PC-3 (cell line): ENCODE data around the gene TEC.

Experiments
- EZH2 ChIP-seq: fragments of 300-600 bp; sonication (generic); IDR thresholded peaks from one replicate; pipeline ENCODE4 v1.6.1; 2017; ENCODE audit warnings: antibody characterized with exemption, mild to moderate bottlenecking, low read length; ENCODE audit not compliant: unreplicated experiment
- TF ChIP-seq, protein P1 (sequence below): fragments of 300-600 bp; sonication (generic); conservative IDR thresholded peaks from 2 replicates; pipeline ENCODE4 v1.5.1; 2017; ENCODE audit warnings: antibody characterized with exemption, low read depth, mild to moderate bottlenecking, low read length

DNA sequence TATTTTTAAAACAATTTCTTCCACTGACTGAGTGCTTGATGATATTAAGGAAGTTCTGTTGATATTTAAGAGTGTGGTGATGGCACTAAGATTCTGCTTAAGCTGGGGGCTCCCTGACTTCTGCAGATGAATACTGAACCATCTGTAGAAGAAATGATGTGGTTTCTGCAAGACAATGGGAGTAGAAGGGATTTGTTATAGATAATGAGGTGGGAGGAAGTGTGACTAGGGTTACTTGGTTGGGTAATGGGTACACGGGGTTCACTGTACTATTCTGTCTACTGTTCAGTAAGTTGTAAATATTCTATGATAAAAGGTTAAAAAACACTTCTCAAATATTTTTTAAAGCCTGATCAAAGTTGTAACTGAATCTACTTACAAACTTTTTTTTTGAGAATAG lies 74.7 kb downstream of the TEC start:
- no peak for TF ChIP-seq EZH2
- TF ChIP-seq, protein P1, sequence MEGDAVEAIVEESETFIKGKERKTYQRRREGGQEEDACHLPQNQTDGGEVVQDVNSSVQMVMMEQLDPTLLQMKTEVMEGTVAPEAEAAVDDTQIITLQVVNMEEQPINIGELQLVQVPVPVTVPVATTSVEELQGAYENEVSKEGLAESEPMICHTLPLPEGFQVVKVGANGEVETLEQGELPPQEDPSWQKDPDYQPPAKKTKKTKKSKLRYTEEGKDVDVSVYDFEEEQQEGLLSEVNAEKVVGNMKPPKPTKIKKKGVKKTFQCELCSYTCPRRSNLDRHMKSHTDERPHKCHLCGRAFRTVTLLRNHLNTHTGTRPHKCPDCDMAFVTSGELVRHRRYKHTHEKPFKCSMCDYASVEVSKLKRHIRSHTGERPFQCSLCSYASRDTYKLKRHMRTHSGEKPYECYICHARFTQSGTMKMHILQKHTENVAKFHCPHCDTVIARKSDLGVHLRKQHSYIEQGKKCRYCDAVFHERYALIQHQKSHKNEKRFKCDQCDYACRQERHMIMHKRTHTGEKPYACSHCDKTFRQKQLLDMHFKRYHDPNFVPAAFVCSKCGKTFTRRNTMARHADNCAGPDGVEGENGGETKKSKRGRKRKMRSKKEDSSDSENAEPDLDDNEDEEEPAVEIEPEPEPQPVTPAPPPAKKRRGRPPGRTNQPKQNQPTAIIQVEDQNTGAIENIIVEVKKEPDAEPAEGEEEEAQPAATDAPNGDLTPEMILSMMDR: no peak
